Measurements from ENCODE around the gene MUCL3. TPM values are rescaled to one million over a fixed set of nuclear protein-coding genes. Genes with fewer than 3 reads are reported as not detected.
"Not testable (repeated sequence)": the region's sequence is repeated elsewhere in the genome, so short reads cannot be mapped to it uniquely, and the experiment has no call there.

MUCL3 gene
- total RNA-seq, 1 donor from 2014 or later, result 1.00 TPM

DNA sequence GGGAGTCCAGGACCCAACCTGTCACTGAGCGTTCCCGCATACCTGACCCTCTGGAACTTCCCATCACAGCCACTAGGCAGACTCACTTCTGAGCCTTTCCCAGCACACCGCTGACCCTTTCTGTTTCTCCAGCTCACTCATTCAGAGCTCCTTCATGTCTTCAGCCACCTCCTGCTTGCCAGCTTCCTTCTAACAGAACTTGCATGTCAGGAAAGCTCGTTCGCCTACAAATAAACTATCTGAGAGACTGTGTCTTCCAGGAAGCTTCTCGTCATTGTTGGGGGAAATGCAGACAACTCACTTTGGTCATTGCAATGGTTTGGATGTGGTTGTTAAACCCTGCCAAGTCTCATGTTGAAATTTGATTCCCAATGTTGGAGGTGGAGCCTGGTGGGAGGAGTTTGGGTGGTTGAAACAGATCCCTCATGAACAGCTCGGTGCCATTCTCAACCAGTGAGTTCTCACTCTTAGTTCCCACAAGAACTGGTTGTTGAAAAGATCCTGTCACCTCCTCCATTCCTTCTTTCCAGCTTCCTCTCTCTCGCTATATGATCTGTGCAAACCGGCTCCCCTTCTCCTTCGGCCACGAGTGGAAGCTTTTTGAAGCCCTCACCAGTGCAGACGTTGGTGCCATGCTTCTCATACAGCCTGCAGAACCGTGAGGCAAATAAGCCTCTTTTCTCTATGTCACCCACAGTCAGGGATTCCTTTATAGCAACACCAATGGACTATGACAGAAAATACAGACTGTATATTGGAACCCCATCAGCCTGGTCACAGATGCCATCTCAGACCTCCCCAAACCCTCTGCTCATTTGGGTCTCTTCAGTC is 41.4 kb downstream of the MUCL3 start:
- peak; percentile 61 for ATAC-seq

DNA sequence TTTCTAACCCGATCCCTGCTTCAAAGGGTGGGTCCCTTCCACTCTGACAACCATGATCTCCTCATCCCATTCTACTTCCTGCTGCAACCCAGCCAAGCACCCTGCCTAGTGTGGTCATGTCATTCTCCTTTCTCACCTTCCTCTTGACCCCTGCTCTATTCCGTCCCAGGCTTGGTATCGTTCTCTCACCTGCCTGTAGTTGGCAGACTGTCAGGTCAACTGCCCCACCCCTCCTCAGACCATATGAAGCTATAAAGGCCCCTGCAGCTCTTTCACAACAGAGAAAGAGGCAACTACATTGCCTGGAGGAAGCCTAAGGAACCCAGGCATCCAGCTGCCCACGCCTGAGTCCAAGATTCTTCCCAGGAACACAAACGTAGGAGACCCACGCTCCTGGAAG is 42.7 kb downstream of the MUCL3 start, which contains the start of gene MUC21:
MUC21 (plus strand) TSS at position 280 of the 400 bp plus-strand sequence. CDS start 241 bp downstream, outside the sequence.
- ATAC-seq, result peak; percentile 84

DNA sequence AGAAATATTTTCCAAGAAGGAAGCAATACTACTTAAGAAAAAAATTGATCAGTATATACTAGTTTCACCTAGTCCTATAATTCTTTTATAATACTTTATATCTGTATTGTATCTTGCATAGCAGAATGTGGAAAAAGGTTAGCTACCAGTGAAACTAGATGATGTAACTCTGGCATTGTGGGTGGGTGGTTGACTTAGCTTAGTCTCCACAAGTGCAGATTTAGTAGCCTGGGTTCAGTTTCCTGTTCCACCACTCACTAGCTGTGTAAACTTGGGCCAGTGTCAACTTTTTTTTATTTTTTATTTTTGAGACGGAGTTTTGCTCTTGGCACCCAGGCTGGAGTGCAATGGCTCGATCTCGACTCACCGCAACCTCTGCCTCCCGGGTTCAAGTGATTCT is 44.7 kb downstream of the MUCL3 start:
- peak; percentile 25 for ATAC-seq

DNA sequence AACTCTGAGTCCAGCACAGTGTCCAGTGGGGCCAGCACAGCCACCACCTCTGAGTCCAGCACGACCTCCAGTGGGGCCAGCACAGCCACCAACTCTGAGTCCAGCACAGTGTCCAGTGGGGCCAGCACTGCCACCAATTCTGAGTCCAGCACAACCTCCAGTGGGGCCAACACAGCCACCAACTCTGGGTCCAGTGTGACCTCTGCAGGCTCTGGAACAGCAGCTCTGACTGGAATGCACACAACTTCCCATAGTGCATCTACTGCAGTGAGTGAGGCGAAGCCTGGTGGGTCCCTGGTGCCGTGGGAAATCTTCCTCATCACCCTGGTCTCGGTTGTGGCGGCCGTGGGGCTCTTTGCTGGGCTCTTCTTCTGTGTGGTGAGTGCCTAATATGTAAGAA is 46.5 kb downstream of the MUCL3 start:
- no peak for ATAC-seq

DNA sequence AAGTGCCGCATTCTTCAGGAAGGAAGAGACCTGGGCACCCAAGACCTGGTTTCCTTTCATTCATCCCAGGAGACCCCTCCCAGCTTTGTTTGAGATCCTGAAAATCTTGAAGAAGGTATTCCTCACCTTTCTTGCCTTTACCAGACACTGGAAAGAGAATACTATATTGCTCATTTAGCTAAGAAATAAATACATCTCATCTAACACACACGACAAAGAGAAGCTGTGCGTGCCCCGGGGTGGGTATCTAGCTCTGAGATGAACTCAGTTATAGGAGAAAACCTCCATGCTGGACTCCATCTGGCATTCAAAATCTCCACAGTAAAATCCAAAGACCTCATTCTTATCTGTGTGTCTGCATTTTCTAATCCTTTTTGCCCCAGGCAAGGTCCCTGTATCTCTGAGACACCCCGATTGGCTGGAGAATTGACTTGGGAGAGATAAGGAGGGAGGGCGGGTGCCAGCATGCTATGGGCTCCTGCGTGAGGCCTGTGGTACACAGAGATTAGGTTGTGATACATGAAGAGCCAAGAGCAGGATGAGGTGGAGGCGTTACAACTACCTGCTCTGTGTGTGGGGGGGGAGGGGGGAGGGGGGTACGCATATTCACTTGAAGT is 47.5 kb downstream of the MUCL3 start:
- peak; percentile 1 for ATAC-seq

DNA sequence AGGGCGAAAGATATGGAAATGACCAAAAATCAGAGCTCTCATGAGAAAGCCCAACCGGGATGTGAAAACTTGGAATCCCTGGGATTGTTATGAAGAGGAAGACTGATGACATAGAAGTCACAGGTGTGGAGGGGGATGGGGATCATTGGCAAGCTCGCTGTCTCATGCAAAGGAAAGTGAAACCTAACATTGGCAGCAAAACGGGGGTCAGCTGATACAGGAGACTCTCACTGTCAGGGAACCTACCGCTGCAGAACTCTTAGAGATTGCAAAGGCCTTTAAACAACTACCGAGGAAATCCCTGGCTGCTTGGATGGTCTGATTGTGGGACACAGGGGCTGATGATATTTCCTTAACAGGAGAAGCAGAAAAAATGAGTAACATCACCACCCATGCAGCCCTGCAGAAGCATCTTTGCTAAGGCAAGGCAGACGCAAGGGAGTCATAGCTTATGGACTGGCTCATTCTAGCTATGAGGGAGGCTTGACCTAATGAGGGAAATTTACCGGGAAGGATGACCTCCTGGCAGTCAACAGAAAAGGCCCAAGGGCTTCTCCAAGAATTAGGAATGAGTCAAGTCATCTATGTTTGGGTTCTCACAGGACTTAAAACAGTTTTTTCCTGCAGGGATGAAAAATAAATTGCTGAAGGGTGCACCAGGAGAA is 49.8 kb downstream of the MUCL3 start:
- ATAC-seq, result peak; percentile 32

DNA sequence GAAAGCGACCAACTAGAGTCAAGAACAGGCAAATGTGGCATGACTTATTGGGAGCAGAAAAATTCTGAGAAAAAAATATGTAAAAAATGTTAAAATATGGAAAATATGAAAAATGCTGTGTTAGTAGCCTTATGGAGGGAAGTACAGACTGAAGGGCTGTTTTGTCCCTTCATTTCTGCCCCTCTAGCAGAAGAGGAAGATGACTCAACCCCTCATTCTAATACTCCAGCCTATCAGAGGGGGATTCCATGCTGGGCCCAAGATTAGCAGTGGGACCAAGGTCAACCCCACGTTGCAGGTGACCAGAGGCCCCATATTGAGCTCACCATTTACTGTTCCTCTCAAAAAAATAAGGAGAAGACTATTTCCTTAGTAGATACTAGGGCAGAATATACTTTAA is 51.1 kb downstream of the MUCL3 start:
- ATAC-seq, result peak; percentile 35

DNA sequence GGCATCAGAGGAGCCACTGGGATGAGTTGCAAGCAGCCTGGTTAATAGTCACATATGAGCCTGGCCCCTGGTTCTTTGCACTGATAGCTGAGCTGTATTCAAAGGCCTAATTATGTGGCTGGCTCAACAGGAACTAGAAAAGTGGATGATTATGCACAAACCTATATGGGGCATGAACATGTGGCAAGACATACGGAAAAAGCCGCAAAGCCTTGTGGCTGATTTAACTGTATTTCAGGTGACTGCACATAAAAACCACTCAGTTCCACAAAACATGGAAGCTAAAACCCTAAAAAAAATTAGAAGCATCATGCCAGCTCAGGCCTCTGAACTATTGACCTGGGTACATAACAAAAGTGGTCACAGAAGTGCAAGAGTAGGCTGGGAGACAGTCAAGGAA is 56.5 kb downstream of the MUCL3 start:
- peak; percentile 2 for ATAC-seq

DNA sequence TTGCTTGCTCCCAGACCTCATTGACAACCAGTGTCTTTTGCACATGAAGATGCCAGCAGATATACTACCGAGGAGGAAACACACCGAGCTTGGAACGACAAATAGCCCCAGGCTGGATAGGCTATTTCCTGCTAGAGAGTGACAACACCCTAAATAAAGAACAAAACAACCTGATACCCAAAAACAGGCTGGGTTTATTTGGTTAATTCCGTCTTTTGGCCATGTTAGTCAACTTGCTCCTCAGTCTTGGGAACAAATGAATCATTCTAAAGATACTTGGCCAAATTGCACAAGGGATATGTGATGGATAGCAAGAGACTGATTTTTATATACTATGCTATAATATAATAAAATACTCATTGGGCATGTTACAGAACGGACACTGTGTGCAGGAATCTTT is 58.0 kb downstream of the MUCL3 start:
- ATAC-seq, result peak; percentile 67

DNA sequence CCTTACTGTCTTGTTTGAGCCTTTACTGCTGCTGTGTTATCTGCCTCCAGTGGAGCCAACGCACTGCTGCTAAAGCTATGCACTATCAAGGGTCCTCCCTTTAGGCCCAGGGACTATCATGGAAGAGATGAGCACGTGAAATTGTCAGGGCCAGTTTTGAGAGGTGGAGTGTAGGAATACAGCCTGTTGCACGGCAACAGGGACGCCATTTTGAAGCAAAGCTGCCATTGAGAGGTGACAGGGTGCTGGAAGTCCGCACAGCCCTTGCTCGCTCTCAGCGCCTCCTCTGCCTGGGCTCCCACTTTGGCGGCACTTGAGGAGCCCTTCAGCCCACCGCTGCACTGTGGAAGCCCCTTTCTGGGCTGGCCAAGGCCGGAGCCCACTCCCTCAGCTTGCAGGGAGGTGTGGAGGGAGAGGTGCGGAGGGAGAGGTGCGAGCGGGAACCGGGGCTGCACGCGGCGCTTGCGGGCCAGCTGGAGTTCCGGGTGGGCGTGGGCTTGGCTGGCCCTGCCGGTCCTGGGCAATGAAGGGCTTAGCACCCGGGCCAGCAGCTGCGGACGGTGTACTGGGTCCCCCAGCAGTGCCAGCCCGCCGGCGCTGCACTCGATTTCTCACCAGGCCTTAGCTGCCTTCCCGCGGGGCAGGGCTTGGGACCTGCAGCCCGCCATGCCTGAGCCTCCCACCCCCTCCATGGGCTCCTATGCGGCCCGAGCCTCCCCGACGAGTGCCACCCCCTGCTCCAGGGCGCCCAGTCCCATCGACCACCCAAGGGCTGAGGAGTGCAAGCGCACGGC is 59.5 kb downstream of the MUCL3 start:
- not testable (repeated sequence) for ATAC-seq

DNA sequence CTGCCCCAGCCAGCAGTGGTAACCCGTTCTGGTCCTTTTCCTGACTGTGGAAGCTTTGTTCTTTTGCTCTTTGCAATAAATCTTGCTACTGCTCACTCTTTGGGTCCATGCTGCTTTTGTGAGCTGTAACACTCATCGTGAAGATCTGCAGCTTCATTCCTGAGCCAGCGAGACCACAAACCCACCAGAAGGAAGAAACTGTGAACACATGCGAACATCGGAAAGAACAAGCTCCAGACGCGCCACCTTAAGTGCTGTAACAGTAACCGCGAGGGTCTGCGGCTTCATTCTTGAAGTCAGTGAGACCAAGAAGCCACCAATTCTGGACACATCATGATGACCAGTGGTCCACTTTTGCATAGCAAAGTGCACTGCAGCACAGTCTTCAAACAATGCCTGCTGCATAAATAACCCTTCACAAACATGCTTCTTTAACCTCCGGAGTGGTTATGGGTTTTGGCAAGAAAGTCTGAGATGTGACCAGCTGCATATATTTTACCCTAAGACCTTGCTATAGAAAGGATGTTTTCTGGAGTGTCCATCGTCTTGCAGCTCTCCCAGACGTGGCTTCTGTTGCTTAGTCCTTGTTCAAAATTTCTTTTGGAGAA is 60.6 kb downstream of the MUCL3 start:
- no peak for ATAC-seq

DNA sequence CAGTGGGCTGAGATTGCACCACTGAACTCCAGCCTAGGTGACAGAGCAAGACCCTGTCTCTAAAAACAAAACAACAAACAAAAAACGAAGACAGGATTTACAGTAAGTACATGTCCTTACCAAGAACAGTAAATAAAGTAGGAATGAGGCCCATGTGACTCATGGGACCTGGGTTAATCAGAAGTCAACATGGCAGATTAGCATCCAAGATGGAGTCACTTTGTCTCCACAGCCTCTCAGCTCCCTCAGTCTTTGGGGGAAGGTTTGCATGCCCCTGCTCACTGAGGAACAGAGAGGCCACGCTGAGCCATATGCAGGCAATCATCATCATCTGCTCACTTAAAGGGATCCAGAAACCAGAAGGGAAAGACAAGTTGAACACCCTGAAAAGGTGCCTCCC is 61.7 kb downstream of the MUCL3 start:
- no peak for ATAC-seq

Other genes starting within 250 kb of the MUCL3 start
- 12.7 TPM for gene NRM, start 250.0 kb upstream of the MUCL3 start, total RNA-seq
- gene MDC1, start 223.7 kb upstream of the MUCL3 start, total RNA-seq, result 15.7 TPM
- gene TUBB, start 220.6 kb upstream of the MUCL3 start, total RNA-seq, result 327 TPM
- 75.0 TPM for gene FLOT1, start 198.3 kb upstream of the MUCL3 start, total RNA-seq
- 74.3 TPM for gene IER3, start 196.4 kb upstream of the MUCL3 start, total RNA-seq
- gene DDR1, start 56.5 kb upstream of the MUCL3 start, total RNA-seq, result 220 TPM
- 23.9 TPM for gene GTF2H4, start 32.8 kb upstream of the MUCL3 start, total RNA-seq
- 26.3 TPM for gene VARS2, start 26.7 kb upstream of the MUCL3 start, total RNA-seq
- gene SFTA2, start 8.8 kb upstream of the MUCL3 start, total RNA-seq, result 9.0 TPM
- gene MUC21, start 42.7 kb downstream of the MUCL3 start, total RNA-seq, result 721 TPM
- gene MUC22, start 69.5 kb downstream of the MUCL3 start, total RNA-seq, result 0.88 TPM
- gene C6orf15, start 171.6 kb downstream of the MUCL3 start, total RNA-seq, result not detected
- gene PSORS1C1, start 173.8 kb downstream of the MUCL3 start, total RNA-seq, result 0.20 TPM
- gene CDSN, start 179.5 kb downstream of the MUCL3 start, total RNA-seq, result 0.08 TPM
- gene PSORS1C2, start 198.1 kb downstream of the MUCL3 start, total RNA-seq, result 0.40 TPM
- gene CCHCR1, start 216.8 kb downstream of the MUCL3 start, total RNA-seq, result 11.1 TPM
- 14.8 TPM for gene TCF19, start 217.6 kb downstream of the MUCL3 start, total RNA-seq
- 0.40 TPM for gene POU5F1, start 229.7 kb downstream of the MUCL3 start, total RNA-seq

All from esophagus mucosa (tissue), 1 donor.